ENCODE measurements around the gene KRTAP9-8.
"Not testable (repeated sequence)": the region's sequence is repeated elsewhere in the genome, so short reads cannot be mapped to it uniquely, and the experiment has no call there.

KRTAP9-8 gene

GRCh38 chr17:41237949-41238437 lies at the start of gene KRTAP9-8:
Gene KRTAP9-8 (plus strand): TSS chr17:41237999. CDS start chr17:41238052, 53 bp downstream.
- DNase-seq, result not testable (repeated sequence)

GRCh38 chr17:41189837-41190318 lies 47.9 kb upstream of the KRTAP9-8 start, which contains the start of gene KRTAP9-1:
Gene KRTAP9-1 (plus strand): TSS chr17:41189887. CDS start chr17:41189887, 0 bp downstream.
- DNase-seq, result not testable (repeated sequence)

GRCh38 chr17:41190328-41190727 lies 47.5 kb upstream of the KRTAP9-8 start:
- no peak for DNase-seq

GRCh38 chr17:41196068-41196467 lies 41.7 kb upstream of the KRTAP9-8 start:
- DNase-seq, result no peak

GRCh38 chr17:41199421-41200078 lies 38.2 kb upstream of the KRTAP9-8 start:
- no peak for DNase-seq

- DNase-seq, result no peak
These were observed 25.8 kb upstream of the KRTAP9-8 start for GRCh38 chr17:41211845-41212466.

- no peak for DNase-seq
These were observed 25.2 kb upstream of the KRTAP9-8 start for GRCh38 chr17:41212524-41213169.

- DNase-seq, result no peak
These were observed 22.1 kb upstream of the KRTAP9-8 start for GRCh38 chr17:41215681-41216080.

GRCh38 chr17:41223821-41224220 lies 14.0 kb upstream of the KRTAP9-8 start:
- DNase-seq, result no peak

- DNase-seq, result no peak
These were observed 11.7 kb upstream of the KRTAP9-8 start for GRCh38 chr17:41226051-41226450.

- not testable (repeated sequence) for DNase-seq
These were observed 11.2 kb upstream of the KRTAP9-8 start, which contains the start of gene KRTAP9-2 for GRCh38 chr17:41226598-41227095. Gene KRTAP9-2 (plus strand): TSS chr17:41226648. CDS start chr17:41226655, 7 bp downstream.

- no peak for DNase-seq
These were observed 7.7 kb upstream of the KRTAP9-8 start for GRCh38 chr17:41230094-41230493.

- DNase-seq, result no peak
These were observed 6.1 kb upstream of the KRTAP9-8 start for GRCh38 chr17:41231731-41232130.

- DNase-seq, result not testable (repeated sequence)
These were observed 5.2 kb upstream of the KRTAP9-8 start, which contains the start of gene KRTAP9-3 for GRCh38 chr17:41232399-41233105. Gene KRTAP9-3 (plus strand): TSS chr17:41232449. CDS start chr17:41232502, 53 bp downstream.

- DNase-seq, result not testable (repeated sequence)
These were observed 683 bp upstream of the KRTAP9-8 start for GRCh38 chr17:41237116-41237515.

- not testable (repeated sequence) for DNase-seq
These were observed 9.4 kb downstream of the KRTAP9-8 start for GRCh38 chr17:41246995-41247787.

- DNase-seq, result not testable (repeated sequence)
These were observed 11.9 kb downstream of the KRTAP9-8 start, which contains the start of gene KRTAP9-4 for GRCh38 chr17:41249637-41250240. Gene KRTAP9-4 (plus strand): TSS chr17:41249687. CDS start chr17:41249721, 34 bp downstream.

GRCh38 chr17:41251261-41251660 lies 13.5 kb downstream of the KRTAP9-8 start:
- DNase-seq, result no peak

GRCh38 chr17:41254861-41255260 lies 17.1 kb downstream of the KRTAP9-8 start:
- no peak for DNase-seq

GRCh38 chr17:41255381-41256290 lies 17.8 kb downstream of the KRTAP9-8 start, which contains the start of gene KRTAP9-9:
Gene KRTAP9-9 (plus strand): TSS chr17:41255384.
- not testable (repeated sequence) for DNase-seq
